OCI-LY1 (cell line): Measurements from ENCODE around the gene TFB2M.

Experiments
- CTCF ChIP-seq: fragments of 200-600 bp; sonication (generic), shearing (Covaris generic); IDR thresholded peaks from 2 replicates; pipeline ENCODE4 v1.5.1; 2017; ENCODE audit warnings: mild to moderate bottlenecking, antibody characterized with exemption, low read length, moderate library complexity, mixed read lengths
- EZH2 ChIP-seq: fragments of 200-600 bp; sonication (generic), shearing (Covaris generic); IDR thresholded peaks from 2 replicates; pipeline ENCODE4 v1.8.0; 2017; ENCODE audit warnings: borderline replicate concordance, mixed run types, mild to moderate bottlenecking, antibody characterized with exemption, low read length, moderate library complexity, mixed read lengths

- TF ChIP-seq CTCF (no peak), EZH2 (no peak)
Observed at GRCh38 chr1:246537887-246538286, 28.2 kb downstream of the TFB2M start.
